ENCODE results near the gene PRTN3. TPM values are rescaled to one million over a fixed set of nuclear protein-coding genes. Genes with fewer than 3 reads are reported as not detected.

The PRTN3 gene
- total RNA-seq, 2 donors from 2014 or later: not detected

DNA sequence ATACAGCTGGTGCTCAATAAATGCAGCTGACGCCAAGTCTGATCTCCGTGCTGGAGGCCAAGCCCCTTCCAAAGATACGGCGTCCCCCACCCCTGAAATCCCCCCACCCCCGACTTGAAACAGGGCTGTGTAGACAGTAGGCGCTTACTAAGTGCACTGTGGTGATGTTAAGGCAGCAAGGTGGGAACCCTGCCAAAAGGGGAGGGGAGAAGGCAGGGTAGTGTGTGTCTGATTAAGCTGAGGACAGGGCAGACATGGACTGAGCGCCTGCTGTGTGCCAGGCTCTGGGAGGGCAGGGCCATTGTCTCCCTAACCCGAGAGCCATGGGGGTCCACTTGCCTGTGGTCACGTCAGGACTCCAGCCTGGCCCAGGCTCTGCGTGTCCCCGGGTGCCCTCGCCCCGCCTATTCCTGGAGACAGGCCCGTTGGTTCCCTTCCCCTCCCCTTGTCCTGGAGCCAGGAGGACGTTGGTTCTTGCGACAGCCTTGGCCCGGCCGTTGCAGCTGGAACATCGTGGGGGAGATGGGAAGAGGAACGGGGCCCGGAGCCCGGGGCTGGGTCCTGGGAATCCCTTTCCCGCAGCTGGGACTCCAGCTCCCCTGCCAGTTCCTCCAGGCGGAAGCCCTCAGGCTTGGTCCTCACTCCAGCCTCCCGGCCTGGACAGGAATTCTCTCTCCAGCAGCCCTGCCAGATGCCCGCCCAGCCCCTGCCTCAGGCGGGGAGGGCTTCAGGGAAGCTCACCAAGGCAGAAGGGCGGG is 9.6 kb downstream of the PRTN3 start:
- peak; percentile 73 for DNase-seq
- TF ChIP-seq, protein P1, sequence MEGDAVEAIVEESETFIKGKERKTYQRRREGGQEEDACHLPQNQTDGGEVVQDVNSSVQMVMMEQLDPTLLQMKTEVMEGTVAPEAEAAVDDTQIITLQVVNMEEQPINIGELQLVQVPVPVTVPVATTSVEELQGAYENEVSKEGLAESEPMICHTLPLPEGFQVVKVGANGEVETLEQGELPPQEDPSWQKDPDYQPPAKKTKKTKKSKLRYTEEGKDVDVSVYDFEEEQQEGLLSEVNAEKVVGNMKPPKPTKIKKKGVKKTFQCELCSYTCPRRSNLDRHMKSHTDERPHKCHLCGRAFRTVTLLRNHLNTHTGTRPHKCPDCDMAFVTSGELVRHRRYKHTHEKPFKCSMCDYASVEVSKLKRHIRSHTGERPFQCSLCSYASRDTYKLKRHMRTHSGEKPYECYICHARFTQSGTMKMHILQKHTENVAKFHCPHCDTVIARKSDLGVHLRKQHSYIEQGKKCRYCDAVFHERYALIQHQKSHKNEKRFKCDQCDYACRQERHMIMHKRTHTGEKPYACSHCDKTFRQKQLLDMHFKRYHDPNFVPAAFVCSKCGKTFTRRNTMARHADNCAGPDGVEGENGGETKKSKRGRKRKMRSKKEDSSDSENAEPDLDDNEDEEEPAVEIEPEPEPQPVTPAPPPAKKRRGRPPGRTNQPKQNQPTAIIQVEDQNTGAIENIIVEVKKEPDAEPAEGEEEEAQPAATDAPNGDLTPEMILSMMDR (conservative IDR thresholded peaks at IDR 0.05): no peak
- no peaks in the 10 kb centered on the region for H3K4me1 ChIP-seq (ENCODE audit: control insufficient read depth, insufficient read depth, low read length)
- Mint-ChIP-seq H3K27me3 (ENCODE audit: insufficient read depth) (peaks cover 12% of the 10 kb centered on the region), H3K4me3 (no peak overlapping the region), H3K36me3 (ENCODE audit: low read depth) (no peaks in the 10 kb centered on the region), H3K27ac (no peak overlapping the region), H3K9me3 (no peaks in the 10 kb centered on the region), H3K4me1 (no peaks in the 10 kb centered on the region)
- no peaks in the 10 kb centered on the region for H3K9me3 ChIP-seq (ENCODE audit: control insufficient read depth, low read length)
- H3K27ac ChIP-seq (ENCODE audit: low read depth, low read length): peak overlapping the region; percentile 22
- no peaks in the 10 kb centered on the region for H3K27me3 ChIP-seq (ENCODE audit: control insufficient read depth, insufficient read depth, low read length, poor library complexity, severe bottlenecking)
- no peaks in the 10 kb centered on the region for H3K36me3 ChIP-seq (ENCODE audit: control insufficient read depth, insufficient read depth, low read length)
- WGBS, 2 experiments (ENCODE audit: insufficient coverage in 1 of 2, insufficient read length in 1 of 2): 70 to 77% methylated on average over 5 to 28 of the region's 28 CpGs
- H3K4me3 ChIP-seq (ENCODE audit: low read length): no peak overlapping the region
- no peak overlapping the region for H3K9ac ChIP-seq (ENCODE audit: extremely low read depth, low read length, poor library complexity, severe bottlenecking)

DNA sequence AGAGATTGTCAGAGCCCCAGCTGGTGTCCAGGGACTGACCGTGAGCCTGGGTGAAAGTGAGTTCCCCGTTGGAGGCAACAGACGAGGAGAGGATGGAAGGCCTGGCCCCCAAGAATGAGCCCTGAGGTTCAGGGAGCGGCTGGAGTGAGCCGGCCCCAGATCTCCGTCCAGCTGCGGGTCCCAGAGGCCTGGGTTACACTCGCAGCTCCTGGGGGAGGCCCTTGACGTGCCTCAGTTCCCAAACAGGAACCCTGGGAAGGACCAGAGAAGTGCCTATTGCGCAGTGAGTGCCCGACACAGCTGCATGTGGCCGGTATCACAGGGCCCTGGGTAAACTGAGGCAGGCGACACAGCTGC is 10.2 kb downstream of the PRTN3 start:
- peaks cover 7% of the 10 kb centered on the region for H3K27me3 Mint-ChIP-seq (ENCODE audit: insufficient read depth)

DNA sequence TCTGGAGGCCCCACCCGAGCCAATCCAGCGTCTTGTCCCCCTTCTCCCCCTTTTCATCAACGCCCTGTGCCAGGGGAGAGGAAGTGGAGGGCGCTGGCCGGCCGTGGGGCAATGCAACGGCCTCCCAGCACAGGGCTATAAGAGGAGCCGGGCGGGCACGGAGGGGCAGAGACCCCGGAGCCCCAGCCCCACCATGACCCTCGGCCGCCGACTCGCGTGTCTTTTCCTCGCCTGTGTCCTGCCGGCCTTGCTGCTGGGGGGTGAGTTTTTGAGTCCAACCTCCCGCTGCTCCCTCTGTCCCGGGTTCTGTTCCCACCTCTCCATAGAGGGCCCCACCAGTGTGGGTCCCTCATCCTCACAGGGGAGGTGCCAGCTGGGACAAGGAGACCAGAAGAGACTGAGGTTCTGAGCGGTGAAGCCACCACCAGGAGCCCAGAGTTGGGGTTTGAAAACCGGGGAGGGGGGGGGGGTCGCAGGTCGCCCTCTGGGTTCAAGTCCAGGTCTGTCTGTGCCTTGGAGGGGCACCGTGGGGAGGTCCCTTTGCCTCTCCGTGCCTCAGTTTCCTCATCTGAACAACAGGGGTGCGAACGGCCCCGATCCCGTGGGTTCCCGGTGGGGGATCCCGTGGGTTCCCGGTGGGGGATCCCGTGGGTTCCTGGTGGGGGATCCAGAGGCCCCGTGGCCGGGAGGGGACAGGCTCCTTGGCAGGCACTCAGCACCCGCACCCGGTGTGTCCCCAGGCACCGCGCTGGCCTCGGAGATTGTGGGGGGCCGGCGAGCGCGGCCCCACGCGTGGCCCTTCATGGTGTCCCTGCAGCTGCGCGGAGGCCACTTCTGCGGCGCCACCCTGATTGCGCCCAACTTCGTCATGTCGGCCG is 11.6 kb downstream of the PRTN3 start, which contains the start of gene ELANE:
TSS of gene ELANE (plus strand) at position 168 of the 878 bp plus-strand sequence. CDS start at position 194, 26 bp downstream.
- H3K9me3 Mint-ChIP-seq: no peaks in the 10 kb centered on the region
- peaks cover 3% of the 10 kb centered on the region for H3K27me3 Mint-ChIP-seq (ENCODE audit: insufficient read depth)
- no peak within 1 kb of the TSS for H3K4me3 ChIP-seq (ENCODE audit: low read length)
- no peak within 1 kb of the TSS for H3K27ac ChIP-seq (ENCODE audit: low read depth, low read length)
- H3K36me3 Mint-ChIP-seq (ENCODE audit: low read depth): no peaks in the 10 kb centered on the region
- WGBS, 2 experiments (ENCODE audit: insufficient coverage in 1 of 2, insufficient read length in 1 of 2): 89 to 90% methylated on average over 21 to 54 of the region's 55 CpGs
- TF ChIP-seq, protein P1 (conservative IDR thresholded peaks at IDR 0.05): no peak
- no peaks in the 10 kb centered on the region for H3K9me3 ChIP-seq (ENCODE audit: control insufficient read depth, low read length)
- no peak within 1 kb of the TSS for H3K4me3 Mint-ChIP-seq
- no peak within 1 kb of the TSS for H3K27ac Mint-ChIP-seq
- H3K4me1 Mint-ChIP-seq: no peaks in the 10 kb centered on the region
- no peaks in the 10 kb centered on the region for H3K27me3 ChIP-seq (ENCODE audit: control insufficient read depth, insufficient read depth, low read length, poor library complexity, severe bottlenecking)
- H3K4me1 ChIP-seq (ENCODE audit: control insufficient read depth, insufficient read depth, low read length): no peaks in the 10 kb centered on the region
- DNase-seq: no peak
- no peak within 1 kb of the TSS for H3K9ac ChIP-seq (ENCODE audit: extremely low read depth, low read length, poor library complexity, severe bottlenecking)
- no peaks in the 10 kb centered on the region for H3K36me3 ChIP-seq (ENCODE audit: control insufficient read depth, insufficient read depth, low read length)

More for the DNA sequence above, 10.2 kb downstream of the PRTN3 start:
- H3K4me3 Mint-ChIP-seq: no peak overlapping the region
- WGBS, 2 experiments (ENCODE audit: insufficient coverage in 1 of 2, insufficient read length in 1 of 2): 76 to 86% methylated on average over 13 of the region's 13 CpGs
- no peak overlapping the region for H3K4me3 ChIP-seq (ENCODE audit: low read length)
- no peaks in the 10 kb centered on the region for H3K4me1 ChIP-seq (ENCODE audit: control insufficient read depth, insufficient read depth, low read length)
- H3K9me3 Mint-ChIP-seq: no peaks in the 10 kb centered on the region
- DNase-seq: no peak
- H3K9ac ChIP-seq (ENCODE audit: extremely low read depth, low read length, poor library complexity, severe bottlenecking): no peak overlapping the region
- no peaks in the 10 kb centered on the region for H3K4me1 Mint-ChIP-seq
- H3K36me3 Mint-ChIP-seq (ENCODE audit: low read depth): no peaks in the 10 kb centered on the region
- TF ChIP-seq, protein P1 (conservative IDR thresholded peaks at IDR 0.05): no peak
- H3K36me3 ChIP-seq (ENCODE audit: control insufficient read depth, insufficient read depth, low read length): no peaks in the 10 kb centered on the region
- no peak overlapping the region for H3K27ac Mint-ChIP-seq
- H3K27me3 ChIP-seq (ENCODE audit: control insufficient read depth, insufficient read depth, low read length, poor library complexity, severe bottlenecking): no peaks in the 10 kb centered on the region
- no peaks in the 10 kb centered on the region for H3K9me3 ChIP-seq (ENCODE audit: control insufficient read depth, low read length)
- peak overlapping the region; percentile 22 for H3K27ac ChIP-seq (ENCODE audit: low read depth, low read length)
